Astrocyte of the cerebellum (primary cell): ENCODE measurements around the gene CTNND2.

Experiments
- DNase-seq: peaks from one replicate; pipeline ENCODE4 v3.0.0-alpha.2; 2011; ENCODE audit warnings: low read depth
- H3K4me3 ChIP-seq: 2 replicates; pipeline ENCODE4 v1.5.1; 2011; ENCODE audit warnings: mild to moderate bottlenecking, low read depth, low read length, moderate library complexity
- in situ Hi-C: cut with HindIII; loops from 2 replicates; pipeline ENCODE4 v1.10.0; 2017; ENCODE audit warnings: low sequenced_read_pairs
- TF ChIP-seq, protein P1 (sequence below): IDR thresholded peaks from 2 replicates; pipeline ENCODE4 v1.5.1; 2012; ENCODE audit warnings: low read length, low read depth, moderate library complexity, mild to moderate bottlenecking; ENCODE audit errors: missing control alignments

CTNND2 gene

DNA sequence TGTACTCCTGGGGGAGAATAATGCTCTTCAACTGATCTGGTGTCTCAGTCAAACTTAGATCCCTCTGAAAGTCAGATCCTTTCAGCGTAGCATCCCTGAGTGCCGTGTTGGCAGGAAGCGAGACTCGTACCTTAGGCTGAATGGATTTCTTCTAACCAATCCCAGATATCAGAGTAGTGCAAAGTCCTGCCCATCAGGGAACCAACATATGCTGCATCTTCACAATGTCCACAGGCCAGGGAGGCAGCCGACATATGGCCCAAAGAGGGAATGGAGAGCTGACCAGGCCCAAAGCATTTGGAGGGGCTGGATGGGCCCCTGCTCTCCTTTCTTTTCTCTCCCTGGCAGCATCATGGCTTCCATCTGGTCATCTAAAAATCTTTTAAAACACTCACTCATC, 646.2 kb downstream of the CTNND2 start:
- in situ Hi-C loops = no loop called here
- DNase-seq = no peak
- TF ChIP-seq, protein P1, sequence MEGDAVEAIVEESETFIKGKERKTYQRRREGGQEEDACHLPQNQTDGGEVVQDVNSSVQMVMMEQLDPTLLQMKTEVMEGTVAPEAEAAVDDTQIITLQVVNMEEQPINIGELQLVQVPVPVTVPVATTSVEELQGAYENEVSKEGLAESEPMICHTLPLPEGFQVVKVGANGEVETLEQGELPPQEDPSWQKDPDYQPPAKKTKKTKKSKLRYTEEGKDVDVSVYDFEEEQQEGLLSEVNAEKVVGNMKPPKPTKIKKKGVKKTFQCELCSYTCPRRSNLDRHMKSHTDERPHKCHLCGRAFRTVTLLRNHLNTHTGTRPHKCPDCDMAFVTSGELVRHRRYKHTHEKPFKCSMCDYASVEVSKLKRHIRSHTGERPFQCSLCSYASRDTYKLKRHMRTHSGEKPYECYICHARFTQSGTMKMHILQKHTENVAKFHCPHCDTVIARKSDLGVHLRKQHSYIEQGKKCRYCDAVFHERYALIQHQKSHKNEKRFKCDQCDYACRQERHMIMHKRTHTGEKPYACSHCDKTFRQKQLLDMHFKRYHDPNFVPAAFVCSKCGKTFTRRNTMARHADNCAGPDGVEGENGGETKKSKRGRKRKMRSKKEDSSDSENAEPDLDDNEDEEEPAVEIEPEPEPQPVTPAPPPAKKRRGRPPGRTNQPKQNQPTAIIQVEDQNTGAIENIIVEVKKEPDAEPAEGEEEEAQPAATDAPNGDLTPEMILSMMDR = no peak
- H3K4me3 ChIP-seq = no peak overlapping the region

DNA sequence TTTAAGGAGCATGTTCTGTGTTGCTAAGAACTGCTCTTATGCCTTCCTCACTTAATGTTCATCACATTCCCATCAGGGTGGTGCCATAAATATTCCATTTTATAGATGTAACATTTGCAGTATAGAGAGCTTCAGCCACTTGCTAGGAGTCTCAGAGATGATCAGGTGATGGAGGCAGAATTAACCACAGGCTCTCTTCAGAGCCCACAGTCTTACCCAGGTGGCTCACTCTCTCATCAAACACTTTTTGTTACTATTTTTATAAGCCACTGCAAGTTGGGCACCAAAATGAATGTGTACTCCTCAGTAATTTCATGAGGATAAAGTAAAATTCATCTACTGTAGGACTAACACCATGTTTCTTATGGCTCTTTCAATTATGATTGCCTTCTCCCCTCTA, 651.7 kb downstream of the CTNND2 start:
- no peak overlapping the region for H3K4me3 ChIP-seq
- TF ChIP-seq, protein P1 = no peak
- no peak for DNase-seq
- in situ Hi-C loops = no loop called here

DNA sequence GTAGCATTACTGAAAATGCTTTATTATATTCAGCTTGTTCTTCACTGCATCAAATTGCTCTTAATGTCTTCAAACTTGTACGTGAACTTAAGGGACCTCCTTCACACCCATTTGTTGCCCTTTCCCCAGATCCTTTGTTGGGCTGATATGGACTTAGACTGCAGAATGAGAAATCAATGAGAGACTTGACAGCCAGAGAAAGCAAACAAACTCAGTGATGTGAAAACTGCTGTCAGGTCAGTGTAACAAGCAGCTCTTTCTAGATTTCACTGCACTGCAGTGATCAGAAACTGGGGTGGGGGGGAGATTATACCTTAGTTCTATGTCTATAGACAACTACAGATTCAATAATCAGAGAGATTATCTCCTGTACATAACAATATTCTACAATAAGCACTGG, 652.2 kb downstream of the CTNND2 start:
- DNase-seq = no peak
- no peak overlapping the region for H3K4me3 ChIP-seq
- in situ Hi-C loops = no loop called here
- TF ChIP-seq, protein P1 = no peak

DNA sequence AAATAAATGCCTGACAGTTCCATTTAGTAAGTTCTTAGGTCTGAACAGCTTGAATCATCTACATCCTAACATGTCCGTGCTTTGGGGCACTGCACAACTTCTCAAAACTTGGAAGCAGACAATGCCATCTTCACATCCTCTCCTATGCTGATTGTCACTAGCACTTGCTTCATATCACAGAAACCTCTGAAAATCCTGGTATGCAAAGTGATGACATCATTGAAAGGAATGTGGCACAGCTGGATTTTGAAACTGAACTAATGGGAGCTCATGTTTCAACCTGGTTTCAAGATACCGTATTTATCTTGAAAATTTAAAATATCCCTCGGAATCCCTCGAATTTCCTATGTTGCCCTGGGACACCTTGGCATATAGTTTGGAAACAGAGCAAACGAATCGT, 653.0 kb downstream of the CTNND2 start:
- no peak overlapping the region for H3K4me3 ChIP-seq
- TF ChIP-seq, protein P1 = no peak
- DNase-seq = peak; percentile 36
- in situ Hi-C loops = no loop called here

DNA sequence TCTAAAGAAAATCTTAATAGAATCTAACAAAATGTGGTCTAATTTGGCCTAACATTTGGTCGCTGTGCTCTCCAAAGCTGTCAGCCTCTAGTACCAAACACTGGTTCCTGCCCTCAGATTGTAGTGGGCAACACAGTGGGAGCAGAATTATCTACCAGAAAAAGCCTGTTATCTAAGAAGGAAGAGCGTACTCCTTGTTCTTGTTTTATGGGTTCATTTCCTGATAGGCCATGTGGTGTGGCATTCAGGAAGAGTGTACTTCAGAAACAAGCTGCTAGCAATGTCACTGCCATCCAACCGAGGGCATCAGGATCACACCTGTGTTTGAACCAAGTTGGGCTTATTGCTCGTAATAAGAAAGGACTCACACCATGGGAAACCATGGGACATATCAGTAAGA, 655.3 kb downstream of the CTNND2 start:
- in situ Hi-C loops = no loop called here
- no peak for DNase-seq
- H3K4me3 ChIP-seq = no peak overlapping the region
- TF ChIP-seq, protein P1 = no peak

DNA sequence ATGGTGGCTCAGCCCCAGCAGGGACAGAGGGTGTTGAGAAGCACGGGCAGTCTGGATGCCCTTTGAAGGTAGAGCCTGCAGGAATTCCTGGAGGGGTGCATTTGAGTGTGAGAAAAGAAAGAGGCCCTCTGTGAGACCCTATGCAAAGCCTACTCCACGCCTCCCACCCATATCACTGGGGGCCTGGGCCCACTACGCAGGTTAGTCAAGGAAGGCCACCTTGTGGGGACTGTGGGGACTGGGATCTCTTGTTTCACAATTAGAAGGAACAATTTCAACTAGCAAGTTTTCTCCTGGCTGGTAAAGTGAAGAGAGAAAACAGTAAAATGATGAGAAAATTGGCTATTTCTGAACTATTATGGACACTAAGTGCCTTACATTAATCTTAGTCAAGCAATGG, 657.0 kb downstream of the CTNND2 start:
- TF ChIP-seq, protein P1 = no peak
- no peak overlapping the region for H3K4me3 ChIP-seq
- in situ Hi-C loops = no loop called here

More for the DNA sequence above, 657.0 kb downstream of the CTNND2 start:
- no peak for DNase-seq
